B cell (primary cell): ENCODE measurements around the gene ANKRD44.

ENCODE experiments used
- EZH2 ChIP-seq: IDR thresholded peaks from 2 replicates; pipeline ENCODE4 v1.6.1; 2012; ENCODE audit warnings: borderline replicate concordance, low read depth, mild to moderate bottlenecking, moderate library complexity, low read length; ENCODE audit not compliant: insufficient read depth, poor library complexity, severe bottlenecking
- TF ChIP-seq, protein P1 (sequence below): fragments of 200-600 bp; IDR thresholded peaks from one replicate; pipeline ENCODE4 v1.8.0; 2022; ENCODE audit warnings: antibody characterized with exemption, mild to moderate bottlenecking

DNA sequence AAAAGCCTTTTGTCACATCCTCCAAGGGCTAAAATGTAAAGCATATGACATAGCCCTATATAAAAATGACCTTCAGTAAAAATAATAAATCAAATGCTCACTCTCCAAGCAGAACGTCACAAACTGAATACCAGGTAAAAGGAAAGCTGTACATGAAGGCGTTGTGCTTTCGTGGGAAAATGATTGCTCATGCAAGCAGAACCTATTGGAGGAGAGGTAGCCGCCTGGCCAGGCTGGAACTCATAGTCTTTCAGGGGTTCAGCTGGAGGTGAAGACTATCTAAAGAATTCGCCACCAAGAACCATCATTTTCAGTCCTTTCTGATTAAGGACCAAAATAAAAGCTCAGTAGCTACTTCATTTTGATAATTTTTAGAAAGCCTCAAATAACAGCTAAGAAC is 44.7 kb downstream of the ANKRD44 start:
- TF ChIP-seq, protein P1, sequence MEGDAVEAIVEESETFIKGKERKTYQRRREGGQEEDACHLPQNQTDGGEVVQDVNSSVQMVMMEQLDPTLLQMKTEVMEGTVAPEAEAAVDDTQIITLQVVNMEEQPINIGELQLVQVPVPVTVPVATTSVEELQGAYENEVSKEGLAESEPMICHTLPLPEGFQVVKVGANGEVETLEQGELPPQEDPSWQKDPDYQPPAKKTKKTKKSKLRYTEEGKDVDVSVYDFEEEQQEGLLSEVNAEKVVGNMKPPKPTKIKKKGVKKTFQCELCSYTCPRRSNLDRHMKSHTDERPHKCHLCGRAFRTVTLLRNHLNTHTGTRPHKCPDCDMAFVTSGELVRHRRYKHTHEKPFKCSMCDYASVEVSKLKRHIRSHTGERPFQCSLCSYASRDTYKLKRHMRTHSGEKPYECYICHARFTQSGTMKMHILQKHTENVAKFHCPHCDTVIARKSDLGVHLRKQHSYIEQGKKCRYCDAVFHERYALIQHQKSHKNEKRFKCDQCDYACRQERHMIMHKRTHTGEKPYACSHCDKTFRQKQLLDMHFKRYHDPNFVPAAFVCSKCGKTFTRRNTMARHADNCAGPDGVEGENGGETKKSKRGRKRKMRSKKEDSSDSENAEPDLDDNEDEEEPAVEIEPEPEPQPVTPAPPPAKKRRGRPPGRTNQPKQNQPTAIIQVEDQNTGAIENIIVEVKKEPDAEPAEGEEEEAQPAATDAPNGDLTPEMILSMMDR = no peak
- TF ChIP-seq EZH2 = no peak
